ENCODE data around the gene RBL1.
A peak's percentile ranks its signal among the peaks of the same experiment; 100 is the strongest.
"Not testable (repeated sequence)": the region's sequence is repeated elsewhere in the genome, so short reads cannot be mapped to it uniquely, and the experiment has no call there.

Gene RBL1

DNA sequence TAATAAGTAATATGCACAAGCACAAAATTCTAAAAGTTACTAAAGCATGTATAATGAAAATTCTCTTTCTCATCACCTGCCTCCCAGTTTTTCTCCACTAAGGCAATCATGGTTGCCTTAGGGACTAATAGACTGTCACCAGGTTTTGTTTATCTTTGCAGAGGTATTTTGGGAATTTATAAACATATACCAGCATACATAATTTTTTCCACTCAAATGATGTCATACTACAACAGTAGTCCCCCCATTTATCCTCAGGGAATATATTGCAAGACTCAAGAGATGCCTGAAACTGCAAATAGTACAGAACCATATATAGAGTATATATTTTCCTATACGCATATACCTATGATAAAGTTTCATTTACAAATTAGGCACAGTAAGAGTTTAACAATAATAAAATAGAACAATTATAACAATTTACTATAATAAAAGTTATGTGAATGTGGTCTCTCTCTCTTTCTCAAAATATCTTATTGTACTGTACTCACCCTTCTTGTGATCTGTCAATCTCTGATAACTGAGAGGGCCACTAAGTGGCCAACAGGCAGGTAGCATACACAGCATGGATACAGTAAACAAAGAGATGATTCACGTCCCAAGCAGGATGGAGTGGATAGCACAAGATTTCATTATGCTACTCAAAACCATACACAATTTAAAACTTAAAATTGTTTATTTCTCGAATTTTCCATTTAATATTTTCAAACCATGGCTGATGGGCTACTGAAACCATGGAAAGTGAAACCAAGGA lies 19.7 kb downstream of the RBL1 start:
- peak; percentile 14 for DNase-seq (ENCODE audit: low spot score)

DNA sequence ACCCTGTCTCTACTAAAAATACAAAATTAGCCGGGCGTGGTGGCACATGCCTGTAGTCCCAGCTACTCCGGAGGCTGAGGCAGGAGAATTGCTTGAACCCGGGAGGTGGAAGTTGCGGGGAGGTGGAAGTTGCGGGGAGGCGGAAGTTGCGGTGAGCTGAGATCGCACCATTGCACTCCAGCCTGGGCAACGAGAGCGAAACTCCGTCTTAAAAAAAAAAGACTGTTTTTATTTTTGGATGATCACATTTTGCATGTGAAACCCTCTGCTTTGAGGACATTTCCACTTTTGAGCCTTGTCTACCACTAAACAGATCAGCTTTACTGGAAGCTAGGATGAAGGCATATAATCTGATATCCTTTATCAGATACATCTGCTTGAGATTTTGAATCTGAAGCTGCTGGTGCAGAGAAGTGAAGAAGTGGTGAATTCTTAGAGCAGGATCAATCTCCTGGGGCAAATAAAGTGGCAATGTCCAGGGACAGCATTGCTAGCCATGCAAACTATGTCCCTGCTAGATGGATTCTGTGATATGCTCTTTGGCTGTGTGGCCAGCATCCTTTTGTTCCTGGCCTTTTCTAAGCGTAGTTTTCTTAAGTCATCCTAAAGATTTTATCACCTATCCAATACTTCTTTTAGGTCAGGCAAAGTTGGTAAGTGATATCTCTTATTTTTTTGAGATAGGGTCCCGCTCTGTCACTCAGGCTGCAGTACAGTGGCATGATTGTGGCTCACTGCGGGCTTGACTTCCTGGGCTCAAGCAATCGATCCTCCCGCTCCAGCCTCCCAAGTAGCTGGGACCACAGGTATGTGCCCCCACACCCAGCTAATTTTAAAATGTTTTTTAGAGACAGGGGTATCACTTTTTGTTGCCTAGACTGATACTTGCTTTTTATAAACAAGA lies 23.3 kb downstream of the RBL1 start:
- DNase-seq (ENCODE audit: low spot score), result no peak

DNA sequence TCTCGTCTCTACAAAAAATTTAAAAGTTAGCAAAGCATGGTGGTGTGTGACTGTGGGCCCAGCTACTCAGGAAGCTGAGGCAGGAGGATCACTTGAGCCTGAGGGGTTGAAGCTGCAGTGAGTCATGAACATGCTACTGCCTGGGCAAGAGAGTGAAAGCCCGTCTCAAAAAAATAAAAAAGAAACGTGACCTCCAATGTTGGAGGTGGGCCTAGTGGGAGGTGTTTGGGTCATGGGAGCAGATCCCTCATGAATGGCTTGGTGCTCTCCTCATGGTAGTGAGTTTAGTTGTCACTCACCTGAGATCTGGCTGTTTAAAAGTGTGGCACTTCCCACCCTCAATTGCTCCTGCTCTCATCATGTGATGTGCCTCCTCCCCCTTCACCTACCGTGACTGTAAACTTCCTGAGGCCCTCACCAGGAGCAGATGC lies 24.3 kb downstream of the RBL1 start:
- DNase-seq (ENCODE audit: low spot score), result no peak

DNA sequence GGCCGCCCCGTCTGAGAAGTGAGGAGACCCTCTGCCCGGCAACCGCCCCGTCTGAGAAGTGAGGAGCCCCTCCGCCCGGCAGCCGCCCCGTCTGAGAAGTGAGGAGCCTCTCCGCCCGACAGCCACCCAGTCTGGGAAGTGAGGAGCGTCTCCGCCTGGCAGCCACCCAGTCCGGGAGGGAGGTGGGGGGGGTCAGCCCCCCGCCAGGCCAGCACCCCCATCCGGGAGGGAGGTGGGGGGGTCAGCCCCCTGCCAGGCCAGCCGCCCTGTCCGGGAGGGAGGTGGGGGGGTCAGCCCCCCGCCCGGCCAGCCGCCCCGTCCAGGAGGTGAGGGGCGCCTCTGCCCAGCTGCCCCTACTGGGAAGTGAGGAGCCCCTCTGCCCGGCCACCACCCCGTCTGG lies 26.2 kb downstream of the RBL1 start:
- not testable (repeated sequence) for DNase-seq (ENCODE audit: low spot score)

DNA sequence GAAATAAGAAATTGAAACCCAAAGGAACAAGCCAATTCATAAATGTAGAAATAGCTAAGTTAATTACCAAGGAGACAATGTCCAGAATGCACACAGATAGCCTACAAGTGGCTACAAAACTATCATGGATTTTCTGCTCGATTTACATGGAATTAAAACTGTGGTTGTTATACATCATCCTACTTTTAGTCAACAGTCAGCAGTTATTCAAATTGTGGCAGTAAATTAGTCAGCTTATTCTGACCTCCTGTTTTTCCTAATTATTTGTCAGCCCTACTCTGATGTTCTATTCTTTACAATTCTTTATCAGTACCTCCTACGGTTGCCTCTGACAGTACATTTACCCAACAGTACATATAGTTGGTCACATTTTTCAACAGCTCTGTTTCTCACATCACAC lies 29.6 kb downstream of the RBL1 start:
- no peak for DNase-seq (ENCODE audit: low spot score)

DNA sequence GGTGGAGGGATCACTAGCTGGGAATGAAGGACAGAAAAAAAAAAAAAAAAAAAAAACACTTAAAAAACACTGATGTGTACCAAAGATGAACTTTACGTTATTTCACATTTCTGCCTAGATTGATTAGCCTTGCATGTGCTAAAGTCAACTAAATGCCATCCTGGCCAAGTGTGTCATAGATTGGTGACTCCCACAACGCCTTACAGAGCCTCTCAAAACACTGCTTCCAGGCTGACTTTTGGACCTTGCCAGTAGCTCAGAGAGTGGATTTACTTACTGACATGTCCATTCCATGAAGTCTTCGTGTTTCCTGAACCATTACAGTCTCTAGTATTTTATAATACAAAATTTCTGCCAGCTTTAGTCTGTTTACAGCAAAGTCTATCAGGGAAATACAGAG lies 40.5 kb downstream of the RBL1 start:
- DNase-seq (ENCODE audit: low spot score), result no peak

DNA sequence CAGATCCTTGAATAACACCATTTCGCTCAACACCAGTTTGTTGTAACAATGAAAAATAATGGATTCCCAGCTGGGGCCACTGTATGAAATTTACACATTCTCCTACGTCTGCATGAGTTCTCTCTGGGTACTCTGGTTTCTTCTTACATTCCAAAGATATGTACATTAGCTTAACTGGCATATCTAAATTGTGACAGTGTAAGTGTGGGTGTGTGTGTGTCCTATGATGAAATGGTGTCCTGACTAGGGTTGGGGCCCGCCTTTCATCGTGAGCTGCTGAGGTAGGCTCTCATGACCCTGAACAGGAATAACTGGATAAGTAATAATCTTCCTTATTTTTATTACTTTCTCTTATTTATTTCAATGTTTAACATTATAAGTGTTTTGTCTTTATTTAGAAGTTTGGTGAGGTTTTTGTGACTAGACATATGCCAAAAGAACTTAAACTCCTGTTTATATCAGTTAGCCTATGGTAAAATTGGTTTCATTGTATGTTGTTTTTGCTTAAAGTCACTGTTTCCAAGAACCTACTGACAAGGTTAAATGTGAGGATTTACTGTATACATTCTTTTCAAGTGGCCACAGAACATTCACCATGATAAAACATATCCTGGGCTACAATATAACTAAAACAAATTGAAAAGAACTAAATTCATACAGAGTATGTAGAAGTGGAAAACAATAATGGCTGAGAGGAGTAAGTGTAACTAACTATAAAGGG lies 42.4 kb downstream of the RBL1 start:
- DNase-seq (ENCODE audit: low spot score), result no peak

DNA sequence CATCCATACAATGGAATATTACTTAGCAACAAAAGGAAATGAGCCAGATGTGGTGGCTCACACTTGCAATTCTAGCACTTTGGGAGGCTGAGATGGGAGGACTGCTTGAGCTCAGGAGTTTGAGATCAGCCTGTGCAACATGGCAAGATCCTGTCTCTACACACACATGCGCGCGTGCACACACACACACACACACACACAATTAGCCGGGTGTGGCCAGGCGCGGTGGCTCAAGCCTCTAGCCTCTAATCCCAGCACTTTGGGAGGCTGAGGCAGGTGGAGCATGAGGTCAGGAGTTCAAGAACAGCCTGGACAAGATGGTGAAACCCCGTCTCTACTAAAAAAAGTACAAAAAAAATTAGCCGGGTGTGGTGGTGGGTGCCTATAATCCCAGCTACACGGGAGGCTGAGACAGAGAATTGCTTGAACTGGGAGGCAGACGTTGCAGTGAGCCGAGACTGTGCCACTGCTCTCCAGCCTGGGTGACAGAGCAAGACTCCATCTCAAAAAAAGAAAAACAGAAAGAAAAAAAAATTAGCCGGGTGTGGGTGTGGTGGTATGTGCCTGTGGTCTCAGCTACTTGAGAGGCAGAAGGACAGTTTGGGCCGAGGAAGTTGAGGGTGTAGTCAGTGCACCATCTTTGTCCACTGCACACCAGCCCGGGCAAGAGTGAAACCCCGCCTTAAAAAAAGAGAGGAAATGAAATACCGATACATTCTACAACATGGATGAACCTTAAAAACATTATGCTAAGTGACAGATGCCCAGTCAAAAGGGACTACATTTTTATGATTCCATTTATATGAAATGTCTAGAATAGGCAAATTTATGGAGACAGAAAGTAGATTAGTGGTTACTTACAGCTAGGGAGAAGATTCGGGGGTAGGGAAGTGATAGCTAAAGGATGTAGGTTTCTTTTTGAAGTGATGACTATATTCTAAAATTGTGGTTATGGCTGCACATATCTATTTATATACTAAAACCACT lies 52.5 kb downstream of the RBL1 start:
- DNase-seq (ENCODE audit: low spot score), result no peak

DNA sequence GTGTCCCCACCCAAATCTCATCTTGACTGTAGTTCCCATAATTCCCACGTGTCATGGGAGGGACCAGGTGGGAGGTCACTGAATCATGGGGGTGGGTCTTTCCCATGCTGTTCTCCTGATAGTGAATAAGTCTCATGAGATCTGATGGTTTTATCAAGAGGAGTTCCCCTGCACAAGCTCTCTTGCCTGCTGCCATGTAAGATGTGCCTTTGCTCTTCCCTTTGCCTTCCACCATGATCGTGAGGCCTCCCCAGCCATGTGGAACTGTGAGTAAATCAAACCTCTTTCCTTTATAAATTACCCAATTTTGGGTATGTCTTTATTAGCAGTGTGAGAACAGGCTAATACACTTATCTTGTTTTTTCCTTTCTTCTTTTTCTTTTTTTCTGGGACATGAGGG lies 56.4 kb downstream of the RBL1 start:
- DNase-seq (ENCODE audit: low spot score), result not testable (repeated sequence)

DNA sequence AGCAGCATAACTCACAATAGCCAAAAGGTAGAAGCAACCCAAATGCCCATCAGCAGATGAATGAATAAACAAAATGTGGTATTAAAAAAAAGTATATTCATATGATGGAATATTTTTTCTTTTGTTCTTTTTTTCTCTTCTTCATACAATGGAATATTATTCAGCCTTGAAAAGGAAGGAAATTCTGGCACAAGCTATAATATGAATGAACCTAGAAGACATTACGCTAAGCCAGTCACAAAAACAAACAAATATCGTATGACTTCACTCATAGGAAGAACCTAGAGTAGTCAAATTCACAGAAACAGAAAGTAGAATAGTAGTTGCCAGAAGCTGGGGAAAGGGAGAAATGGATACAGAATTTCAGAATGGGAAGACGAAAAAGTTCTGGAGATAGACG lies 63.7 kb downstream of the RBL1 start:
- DNase-seq (ENCODE audit: low spot score), result no peak

DNA sequence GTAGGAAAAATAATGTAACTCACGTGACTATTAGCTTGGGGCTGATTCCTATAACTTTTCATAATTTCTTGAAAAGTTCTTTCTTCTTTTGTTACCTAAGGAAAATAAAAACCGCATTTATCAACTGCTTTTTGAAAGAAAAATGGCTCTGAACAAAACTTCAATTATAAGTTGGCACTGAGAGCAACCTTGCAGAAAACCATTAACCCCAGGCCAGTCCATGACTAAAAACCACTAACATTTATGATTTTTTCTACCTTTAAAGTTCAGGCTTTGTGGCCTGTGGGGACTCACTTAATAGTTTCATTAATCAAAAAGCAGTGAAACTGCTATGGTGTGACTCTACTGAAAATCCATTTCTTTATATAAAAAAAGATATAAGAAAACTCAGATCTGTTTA lies 75.2 kb downstream of the RBL1 start:
- no peak for DNase-seq (ENCODE audit: low spot score)

DNA sequence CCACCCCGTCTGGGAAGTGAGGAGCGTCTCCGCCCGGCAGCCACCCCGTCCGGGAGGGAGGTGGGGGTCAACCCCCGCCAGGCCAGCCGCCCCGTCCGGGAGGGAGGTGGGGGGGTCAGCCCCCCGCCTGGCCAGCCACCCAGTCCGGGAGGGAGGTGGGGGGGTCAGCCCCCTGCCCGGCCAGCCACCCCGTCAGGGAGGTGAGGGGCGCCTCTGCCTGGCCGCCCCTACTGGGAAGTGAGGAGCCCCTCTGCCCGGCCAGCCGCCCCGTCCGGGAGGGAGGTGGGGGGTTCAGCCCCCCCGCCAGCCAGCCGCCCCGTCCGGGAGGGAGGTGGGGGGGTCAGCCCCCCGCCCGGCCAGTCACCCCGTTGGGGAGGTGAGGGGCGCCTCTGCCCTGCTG lies 83.2 kb downstream of the RBL1 start:
- not testable (repeated sequence) for DNase-seq (ENCODE audit: low spot score)

DNA sequence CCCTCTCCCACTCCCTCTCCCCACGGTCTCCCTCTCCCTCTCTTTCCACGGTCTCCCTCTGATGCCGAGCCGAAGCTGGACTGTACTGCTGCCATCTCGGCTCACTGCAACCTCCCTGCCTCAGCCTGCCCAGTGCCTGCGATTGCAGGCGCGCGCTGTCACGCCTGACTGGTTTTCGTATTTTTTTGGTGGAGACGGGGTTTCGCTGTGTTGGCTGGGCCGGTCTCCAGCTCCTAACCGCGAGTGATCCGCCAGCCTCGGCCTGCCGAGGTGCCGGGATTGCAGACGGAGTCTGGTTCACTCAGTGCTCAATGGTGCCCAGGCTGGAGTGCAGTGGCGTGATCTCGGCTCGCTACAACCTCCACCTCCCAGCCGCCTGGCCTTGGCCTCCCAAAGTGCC lies 83.9 kb downstream of the RBL1 start:
- DNase-seq (ENCODE audit: low spot score), result not testable (repeated sequence)

DNA sequence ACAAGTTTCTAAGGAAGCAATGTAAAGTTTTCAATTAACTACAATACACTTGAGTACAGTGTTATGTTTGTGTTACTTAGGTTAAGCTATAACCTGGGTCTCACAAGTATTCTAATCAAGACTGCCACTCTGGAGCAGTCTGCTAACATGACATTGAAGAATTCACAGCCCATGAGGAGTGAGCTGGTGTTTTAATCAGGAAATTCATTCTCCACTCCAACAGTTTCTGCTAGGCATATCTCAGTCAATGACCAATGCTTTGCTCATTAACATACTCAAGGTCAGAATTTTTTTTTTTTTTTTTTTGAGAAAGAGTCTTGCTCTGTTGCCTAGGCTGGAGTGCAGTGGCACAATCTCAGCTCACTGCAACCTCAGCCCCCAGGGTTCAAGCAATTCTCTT lies 84.7 kb downstream of the RBL1 start:
- no peak for DNase-seq (ENCODE audit: low spot score)

DNA sequence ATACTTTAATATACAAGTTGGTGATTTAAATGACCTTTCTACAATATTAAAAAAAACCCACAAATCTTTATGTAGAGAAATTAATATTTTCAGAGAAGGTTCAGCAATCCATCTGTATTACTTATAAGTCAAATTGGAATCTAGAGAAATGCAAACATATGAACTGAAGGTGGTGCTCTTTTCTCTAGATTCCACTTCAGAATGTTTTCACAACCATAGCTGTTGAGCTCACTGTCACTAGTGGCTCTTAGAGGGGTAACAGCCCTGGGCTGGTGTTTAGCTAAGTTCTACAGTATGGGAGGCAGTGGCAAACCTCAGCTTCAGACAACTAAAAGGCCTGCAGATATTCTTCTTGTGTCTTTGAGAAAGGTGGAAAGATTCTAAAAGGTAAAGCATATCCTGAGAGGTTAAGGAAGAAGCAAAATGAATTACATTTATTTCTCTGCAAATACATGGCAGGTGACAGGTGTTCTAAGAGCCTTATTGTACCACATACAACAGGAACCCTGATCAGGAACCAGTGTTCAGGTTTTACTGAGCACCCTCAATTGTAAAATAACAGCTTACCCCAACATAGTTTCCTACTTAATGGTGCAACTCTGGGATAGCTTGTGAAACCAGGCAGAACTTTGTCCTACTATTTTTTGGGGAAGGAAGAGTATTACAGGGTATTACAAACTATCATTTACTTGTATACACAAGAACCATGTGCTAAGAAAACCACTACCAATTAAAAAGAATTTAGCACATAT lies 87.7 kb downstream of the RBL1 start:
- peak; percentile 53 for DNase-seq (ENCODE audit: low spot score)

DNA sequence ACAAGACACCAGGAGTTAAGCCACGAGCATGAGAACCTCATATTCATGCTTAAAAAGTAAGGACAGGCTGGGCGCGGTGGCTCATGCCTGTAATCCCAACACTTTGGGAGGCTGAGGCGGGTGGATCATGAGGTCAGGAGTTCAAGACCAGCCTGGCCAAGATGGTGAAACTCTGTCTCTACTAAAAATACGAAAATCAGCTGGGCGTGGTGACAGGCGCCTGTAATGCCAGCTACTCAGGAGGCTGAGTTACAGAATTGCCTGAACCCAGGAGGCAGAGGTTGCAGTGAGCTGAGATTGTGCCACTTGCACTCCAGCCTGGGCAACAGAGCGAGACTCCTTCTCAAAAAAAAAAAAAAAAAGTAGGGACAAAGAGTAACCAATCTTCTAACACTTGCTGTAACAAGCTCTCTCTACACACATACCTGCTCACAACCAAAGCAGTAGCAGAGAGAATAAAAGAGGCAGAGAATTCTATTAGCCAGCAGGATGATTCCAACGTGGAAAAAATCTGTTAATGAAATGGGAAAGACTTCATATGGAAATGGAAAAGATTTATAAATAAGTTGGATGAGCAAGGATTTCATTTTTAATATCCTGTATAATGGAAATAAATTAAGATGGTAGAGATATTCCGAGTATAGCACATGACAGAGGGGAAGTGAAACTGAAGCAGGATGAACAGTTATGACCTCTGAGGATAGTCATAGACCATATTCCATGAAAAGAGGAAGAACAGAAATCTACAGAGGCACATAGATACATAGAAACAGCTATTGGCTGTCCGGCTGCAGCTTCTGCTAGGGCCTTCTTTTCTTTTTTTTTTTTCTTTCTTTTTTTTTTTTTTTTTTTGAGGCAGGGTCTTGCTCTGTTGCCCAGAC lies 90.5 kb downstream of the RBL1 start:
- DNase-seq (ENCODE audit: low spot score), result not testable (repeated sequence)

DNA sequence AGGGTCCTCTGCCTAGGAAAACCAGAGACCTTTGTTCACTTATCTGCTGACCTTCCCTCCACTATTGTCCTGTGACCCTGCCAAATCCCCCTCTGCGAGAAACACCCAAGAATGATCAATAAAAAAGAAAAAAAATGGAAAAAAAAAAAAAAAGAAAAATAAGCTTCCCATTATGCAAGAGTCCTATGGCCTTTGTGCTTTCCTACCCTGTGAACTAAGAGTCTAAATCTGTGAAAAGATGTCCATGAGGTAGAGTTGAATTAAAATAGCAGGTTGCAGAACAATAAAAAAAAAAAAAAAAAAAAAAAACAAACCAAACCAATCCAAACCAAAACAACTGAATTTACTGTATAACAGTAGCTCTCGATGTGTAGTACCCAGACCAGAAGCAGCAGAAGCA lies 94.2 kb downstream of the RBL1 start:
- DNase-seq (ENCODE audit: low spot score), result not testable (repeated sequence)

DNA sequence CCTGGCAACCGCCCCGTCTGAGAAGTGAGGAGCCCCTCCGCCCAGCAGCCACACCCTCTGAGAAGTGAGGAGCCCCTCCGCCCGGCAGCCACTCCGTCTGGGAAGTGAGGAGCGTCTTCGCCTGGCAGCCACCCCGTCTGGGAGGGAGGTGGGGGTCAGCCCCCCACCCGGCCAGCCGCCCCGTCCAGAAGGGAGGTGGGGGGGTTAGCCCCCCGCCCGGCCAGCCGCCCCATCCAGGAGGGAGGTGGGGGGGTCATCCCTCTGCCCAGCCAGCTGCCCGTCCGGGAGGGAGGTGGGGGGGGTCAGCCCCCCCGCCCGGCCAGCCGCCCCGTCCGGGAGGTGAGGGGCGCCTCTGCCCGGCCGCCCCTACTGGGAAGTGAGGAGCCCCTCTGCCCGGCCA lies 95.6 kb downstream of the RBL1 start:
- DNase-seq (ENCODE audit: low spot score), result not testable (repeated sequence)

DNA sequence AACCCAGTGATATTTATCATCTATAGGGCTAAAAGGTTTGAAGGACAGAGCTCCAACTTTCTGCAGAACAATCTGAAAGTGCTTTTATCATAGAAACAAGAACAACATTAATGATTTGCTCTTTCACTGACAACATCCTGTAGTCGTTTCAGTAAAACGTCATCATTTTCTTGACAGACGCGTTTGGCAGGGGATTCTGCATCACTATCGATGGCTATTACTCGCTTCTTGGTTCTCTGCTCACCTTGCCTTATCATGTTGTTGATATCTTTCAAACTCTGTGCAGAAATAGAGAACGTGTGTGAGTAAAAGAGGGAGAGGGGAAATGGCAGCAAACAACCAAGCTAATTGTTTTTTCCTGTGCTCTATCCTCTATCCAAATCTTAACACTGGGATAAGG lies 97.1 kb downstream of the RBL1 start:
- no peak for DNase-seq (ENCODE audit: low spot score)

DNA sequence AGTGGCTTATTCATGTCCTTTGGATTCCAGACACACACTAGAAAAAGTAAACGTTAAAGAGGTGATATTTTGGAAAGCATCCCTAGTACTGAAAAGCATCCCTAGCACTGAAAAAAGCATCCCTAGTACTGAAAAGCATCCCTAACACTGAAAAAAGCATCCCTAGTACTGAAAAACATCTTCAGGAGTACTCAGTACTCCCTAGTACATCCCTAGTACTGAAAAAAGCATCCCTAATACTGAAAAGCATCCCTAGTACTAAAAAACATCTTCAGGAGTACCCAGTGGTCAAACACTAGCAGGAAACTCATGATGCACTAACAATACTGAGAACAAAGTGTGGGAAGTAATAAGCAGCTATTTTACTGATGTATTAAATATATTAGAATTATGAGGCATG lies 98.7 kb downstream of the RBL1 start:
- no peak for DNase-seq (ENCODE audit: low spot score)

Data from hepatic stellate cell (primary cell).